HG02798 (cell line): ENCODE results near the gene ARMH3.

Experiments used
- ATAC-seq: cut with Tn5 transposase; IDR thresholded peaks from one replicate; pipeline ENCODE4 v1.9.1; 2021; ENCODE audit warnings: mild to moderate bottlenecking; ENCODE audit not compliant: unreplicated experiment, poor library complexity

The ARMH3 gene

DNA sequence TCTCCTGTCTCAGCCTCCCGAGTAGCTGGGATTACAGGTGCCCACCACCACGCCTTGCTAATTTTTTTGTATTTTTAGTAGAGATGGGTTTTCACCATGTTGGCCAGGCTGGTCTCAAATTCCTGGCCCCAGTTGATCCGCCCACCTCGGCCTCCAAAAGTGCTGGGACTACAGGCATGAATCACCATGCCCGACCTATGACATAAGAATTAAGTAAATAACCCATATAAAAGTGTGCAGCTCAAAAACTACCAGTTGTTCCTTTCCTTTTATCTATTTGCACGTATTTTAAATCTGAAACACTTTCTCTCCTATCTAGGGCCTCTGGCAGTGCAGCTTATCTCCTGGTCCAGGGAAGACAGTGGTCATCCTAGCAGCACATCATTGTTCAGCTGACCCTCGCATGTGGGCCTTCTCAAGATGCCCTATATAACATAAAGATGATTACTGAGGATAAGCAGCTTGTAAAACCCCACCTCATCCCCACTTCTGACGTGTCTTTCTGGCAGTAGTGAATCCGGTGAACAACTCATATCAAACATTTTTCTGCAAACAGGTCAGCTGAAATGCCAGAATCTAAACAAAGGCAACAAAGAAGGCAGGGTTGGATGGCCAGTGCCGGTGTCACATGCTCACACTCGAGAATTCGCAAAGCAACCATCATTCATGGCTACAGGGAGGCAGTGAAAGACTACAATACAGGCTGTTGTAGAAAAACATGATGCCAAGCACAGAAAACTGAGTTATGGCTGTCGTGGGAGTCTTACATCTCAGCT, 176.3 kb downstream of the ARMH3 start:
- ATAC-seq, result no peak

GRCh38 chr10:101878869-101879268, 177.1 kb downstream of the ARMH3 start:
- no peak for ATAC-seq

DNA sequence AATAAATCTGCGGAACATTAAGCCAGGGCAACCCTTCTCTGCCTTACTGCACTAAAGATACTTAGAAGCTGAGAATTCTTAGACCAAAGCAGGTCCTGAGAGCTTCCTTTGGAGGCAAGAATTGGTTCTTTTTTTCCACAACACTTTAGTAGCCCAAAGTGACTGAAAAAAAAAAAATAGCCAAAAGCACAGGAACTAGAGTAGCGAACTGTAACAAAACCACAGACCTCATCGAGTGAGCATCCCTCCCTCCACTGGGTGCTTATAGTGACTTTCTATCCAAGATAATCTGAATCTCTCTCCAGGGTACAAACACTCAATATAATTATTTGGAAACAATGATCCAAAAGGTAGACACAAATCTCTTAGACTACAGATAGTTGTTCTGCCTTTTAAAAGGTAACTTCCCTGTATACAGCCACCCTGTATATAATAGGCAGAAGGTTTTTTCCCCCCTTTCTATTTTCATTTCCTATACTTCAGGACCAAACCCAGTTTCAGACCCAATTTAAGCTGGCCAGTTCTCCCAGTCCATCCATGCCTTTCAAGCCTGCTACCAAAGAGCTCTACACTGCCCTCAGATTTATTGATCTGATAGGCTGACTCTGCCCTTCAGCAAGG, 180.8 kb downstream of the ARMH3 start:
- no peak for ATAC-seq

DNA sequence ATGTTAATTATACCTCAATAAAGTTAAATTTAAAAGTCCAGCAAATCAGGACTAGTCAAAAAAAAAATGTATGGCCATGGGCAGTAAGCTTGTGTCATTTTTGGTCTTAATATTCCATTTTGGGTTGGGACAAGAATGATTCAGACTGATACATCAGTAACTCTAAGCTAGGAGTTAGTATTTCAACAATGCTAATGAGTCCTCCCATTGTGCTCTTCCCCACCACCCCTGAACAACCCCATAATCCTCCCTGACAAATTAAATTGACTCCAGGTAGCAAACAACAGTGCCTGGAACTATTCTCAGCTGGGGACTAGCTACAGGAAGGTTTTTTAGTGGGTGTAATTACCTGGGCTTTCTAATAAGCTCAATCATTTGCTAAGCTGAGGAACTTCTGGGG, 181.7 kb downstream of the ARMH3 start:
- no peak for ATAC-seq

GRCh38 chr10:101867931-101868330, 188.0 kb downstream of the ARMH3 start:
- ATAC-seq, result no peak

- peak; percentile 58 for ATAC-seq
These were observed 196.4 kb downstream of the ARMH3 start for GRCh38 chr10:101859530-101859929.

GRCh38 chr10:101858723-101859500, 197.1 kb downstream of the ARMH3 start:
- ATAC-seq, result peak; percentile 72

GRCh38 chr10:101857802-101858476, 198.0 kb downstream of the ARMH3 start:
- no peak for ATAC-seq

- ATAC-seq, result no peak
These were observed 199.3 kb downstream of the ARMH3 start for GRCh38 chr10:101856626-101857025.

DNA sequence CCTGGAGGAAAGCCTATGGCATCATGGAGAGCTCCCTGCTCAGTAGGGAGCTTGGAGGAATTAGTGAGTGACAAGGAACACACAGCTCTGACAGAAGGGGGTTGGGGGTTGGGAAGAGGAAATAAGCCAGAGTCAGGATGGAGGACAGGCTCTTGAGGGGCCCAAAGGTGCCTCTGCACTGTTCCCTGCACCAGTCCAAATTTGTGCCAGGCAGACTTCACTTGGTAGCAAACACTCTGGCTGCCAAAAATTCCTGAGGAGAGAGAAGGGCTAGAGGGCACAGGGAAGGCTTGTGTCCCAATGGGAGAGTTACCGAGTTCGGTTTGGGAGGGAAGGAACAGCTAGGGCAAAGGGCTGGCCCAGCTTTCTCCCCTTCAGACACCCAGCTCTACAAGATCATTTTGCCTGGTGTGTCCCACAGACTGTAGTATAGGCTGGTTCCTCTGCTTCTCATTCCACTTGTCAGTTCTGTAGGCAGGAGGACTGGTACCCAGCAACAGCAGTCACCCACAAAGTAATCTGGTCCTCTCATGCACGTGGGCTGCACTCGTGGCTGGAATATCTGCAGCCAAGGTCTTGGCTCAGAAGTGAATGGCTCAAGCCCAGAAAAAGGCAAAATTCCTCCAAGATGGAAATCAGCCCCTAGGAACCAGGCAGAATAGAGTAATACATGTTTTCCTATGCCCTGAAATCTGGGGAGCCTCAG, 204.4 kb downstream of the ARMH3 start:
- ATAC-seq, result no peak

DNA sequence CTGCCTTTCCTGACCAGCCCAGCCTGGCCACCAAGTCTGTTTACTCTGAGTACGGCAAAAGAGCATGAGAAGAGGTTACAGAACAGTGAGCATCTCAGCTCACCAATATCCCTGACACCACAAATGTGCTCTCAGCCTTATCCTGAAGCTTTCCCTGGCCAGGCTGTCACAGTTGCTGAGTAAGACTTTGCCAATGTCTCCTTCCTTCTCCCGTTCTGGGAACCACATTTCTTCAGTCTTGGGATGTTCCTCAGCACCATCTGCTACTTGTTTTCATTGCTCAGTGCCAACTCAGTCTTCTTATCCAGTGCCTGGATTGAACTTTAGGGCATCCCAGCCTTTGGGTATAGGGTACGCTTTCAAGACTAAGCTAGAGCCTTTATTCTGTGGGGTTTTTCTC, 205.2 kb downstream of the ARMH3 start:
- ATAC-seq, result no peak

DNA sequence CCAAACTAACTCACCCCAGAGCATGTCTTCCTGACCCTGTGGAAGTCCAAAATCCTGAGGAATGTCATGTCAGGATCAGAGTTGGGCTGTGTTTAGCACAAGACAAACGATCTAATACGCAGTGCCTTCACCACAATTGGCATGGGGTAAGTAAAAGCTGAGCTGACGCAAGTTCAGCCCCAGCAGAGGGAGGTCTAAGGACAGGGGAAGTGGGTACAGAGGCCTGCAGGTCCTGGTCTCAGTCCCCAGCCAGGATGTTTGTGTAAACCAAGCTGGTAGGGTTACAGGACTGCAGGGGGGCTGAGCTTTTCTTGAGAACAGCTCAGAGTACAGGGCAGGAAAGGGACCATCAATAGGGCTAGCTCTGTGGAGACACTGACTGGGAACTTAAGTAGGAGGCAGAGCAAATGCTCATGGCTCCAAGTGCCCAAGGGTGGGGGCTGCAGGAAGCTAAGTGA, 207.1 kb downstream of the ARMH3 start:
- no peak for ATAC-seq

GRCh38 chr10:101848408-101848807, 207.6 kb downstream of the ARMH3 start:
- no peak for ATAC-seq

DNA sequence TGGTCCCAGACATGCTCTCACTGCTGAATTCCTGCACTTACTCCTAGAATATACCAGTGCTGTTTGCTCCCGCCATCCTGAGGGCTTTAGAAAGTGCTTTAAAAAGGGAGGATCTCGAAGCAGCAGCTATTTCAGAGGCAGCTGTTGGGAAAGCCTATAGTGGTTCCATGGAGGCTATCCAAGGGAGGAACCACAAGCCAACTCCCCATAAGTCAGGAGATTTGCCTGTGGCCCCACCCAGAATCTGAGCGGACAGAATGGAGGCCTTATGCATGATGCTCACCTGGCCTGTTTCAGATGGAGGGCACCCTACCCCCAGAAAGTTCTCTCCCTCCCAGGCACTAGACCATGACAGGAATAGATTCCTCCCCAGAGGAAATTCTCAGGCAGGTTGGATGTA, 210.1 kb downstream of the ARMH3 start:
- ATAC-seq, result no peak

- ATAC-seq, result peak; percentile 29
These were observed 212.6 kb downstream of the ARMH3 start, which contains the start of gene KCNIP2 for GRCh38 chr10:101843032-101844021. Gene KCNIP2 (minus strand): TSS chr10:101843800. CDS start chr10:101843568, 232 bp downstream.

DNA sequence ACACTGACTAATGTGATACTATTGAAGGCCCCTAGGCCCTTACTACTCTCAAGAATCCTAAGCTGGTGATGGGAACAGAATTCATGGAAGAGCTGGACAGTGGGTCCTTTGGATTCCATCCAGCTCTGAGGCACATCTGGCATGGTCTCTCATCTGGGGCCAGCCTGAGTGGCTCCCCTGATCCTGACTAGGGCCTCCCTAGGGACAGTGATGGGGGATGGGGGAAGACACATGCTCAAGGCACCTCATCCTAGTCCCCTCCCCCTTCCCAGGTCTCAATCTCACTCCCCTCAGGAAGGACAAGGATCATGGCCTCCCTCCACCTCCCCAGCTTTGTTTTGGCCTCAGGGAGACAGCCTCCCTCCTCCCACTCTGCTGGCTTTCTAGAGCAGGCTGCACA, 214.1 kb downstream of the ARMH3 start:
- ATAC-seq, result no peak

- peak; percentile 72 for ATAC-seq
These were observed 215.1 kb downstream of the ARMH3 start for GRCh38 chr10:101840741-101841453.

GRCh38 chr10:101840102-101840684, 215.8 kb downstream of the ARMH3 start:
- no peak for ATAC-seq
